Subcutaneous adipose tissue (tissue), 4 donors: ENCODE results near the gene MYO1B. TPM values are rescaled to one million over a fixed set of nuclear protein-coding genes. Genes with fewer than 3 reads are reported as not detected.

ENCODE experiments used
- CTCF ChIP-seq: fragments of 450-650 bp; IDR thresholded peaks from one replicate; pipeline ENCODE4 v1.5.1; 2016; ENCODE audit warnings: low read depth, mild to moderate bottlenecking, control low read depth, antibody characterized with exemption, moderate library complexity
- total RNA-seq, 4 donors: library from RNA; depleted of rRNA; stranded (reverse); fragments of >200 nt; gene quantifications; one replicate each; pipeline ENCODE4 v1.1.0, GENCODE V29; 2016

Gene MYO1B
- total RNA-seq, 4 donors from 2014 or later = 34.3 to 102 (median 59.3) TPM

GRCh38 chr2:191234376-191234775 is 10.8 kb upstream of the MYO1B start:
- no peak for TF ChIP-seq CTCF

- no peak for TF ChIP-seq CTCF
Observed at GRCh38 chr2:191240871-191241270, 4.3 kb upstream of the MYO1B start.

GRCh38 chr2:191241418-191241817 is 3.8 kb upstream of the MYO1B start:
- no peak for TF ChIP-seq CTCF

- no peak for TF ChIP-seq CTCF
Observed at GRCh38 chr2:191243154-191243553, 2.0 kb upstream of the MYO1B start.

- no peak for TF ChIP-seq CTCF
Observed at GRCh38 chr2:191244350-191244749, 854 bp upstream of the MYO1B start.

- no peak for TF ChIP-seq CTCF
Observed at GRCh38 chr2:191245869-191246531, 796 bp downstream of the MYO1B start.

GRCh38 chr2:191246820-191247380 is 1.7 kb downstream of the MYO1B start:
- TF ChIP-seq CTCF = no peak
